Sigmoid colon (tissue), 7 donors: ENCODE measurements around the gene PRTFDC1. TPM values are rescaled to one million over a fixed set of nuclear protein-coding genes. Genes with fewer than 3 reads are reported as not detected.
A peak's percentile ranks its signal among the peaks of the same experiment; 100 is the strongest.

Source experiments
- DNase-seq: peaks from one replicate; pipeline ENCODE4 v3.0.0-alpha.2; 2019
- H3K27ac ChIP-seq, 4 donors: fragments of 200-600 bp; sonication (generic); one replicate each; pipeline ENCODE4 v1.5.1; 2016 to 2019; ENCODE audit warnings: mild to moderate bottlenecking in 1 of 4
- H3K27me3 ChIP-seq, 3 donors: fragments of 200-600 bp; sonication (generic); one replicate each; pipeline ENCODE4 v1.5.1; 2019; ENCODE audit warnings: mild to moderate bottlenecking in 1 of 3
- H3K36me3 ChIP-seq, 4 donors: fragments of 200-600 bp; sonication (generic); one replicate each; pipeline ENCODE4 v1.5.1; 2016 to 2019
- H3K4me1 ChIP-seq, 4 donors: fragments of 200-600 bp; sonication (generic); one replicate each; pipeline ENCODE4 v1.5.1; 2017 to 2019
- H3K4me3 ChIP-seq, 4 donors: fragments of 200-600 bp; sonication (generic); one replicate each; pipeline ENCODE4 v1.5.1; 2017 to 2019; ENCODE audit warnings: mild to moderate bottlenecking in 2 of 4, moderate library complexity in 1 of 4
- H3K9me3 ChIP-seq, 4 donors: fragments of 200-600 bp in 3 of 4; sonication (generic) in 3 of 4; one replicate each; pipeline versions ENCODE4 v1.5.1 to v1.6.1; 2013 to 2019
- CTCF ChIP-seq, 4 experiments: fragments of 450-650 bp in 3 of 4; fragments of 200-600 bp in 1 of 4; IDR thresholded peaks; one replicate each; pipeline ENCODE4 v1.5.1; 2016 to 2019; ENCODE audit warnings: antibody characterized with exemption in 4 of 4, mild to moderate bottlenecking in 3 of 4, moderate library complexity in 2 of 4
- EP300 ChIP-seq, 4 donors: sonication (generic); formaldehyde crosslinking; IDR thresholded peaks; one replicate each; pipeline ENCODE4 v1.6.1; 2017; ENCODE audit warnings: antibody characterized with exemption in 4 of 4
- POLR2A ChIP-seq, 2 donors: fragments of 450-650 bp; IDR thresholded peaks; one replicate each; pipeline ENCODE4 v1.6.1; 2016; ENCODE audit warnings: antibody characterized with exemption in 2 of 2, mild to moderate bottlenecking in 2 of 2, moderate library complexity in 2 of 2
- POLR2AphosphoS5 ChIP-seq, 4 donors: sonication (generic); formaldehyde crosslinking; IDR thresholded peaks; one replicate each; pipeline ENCODE4 v1.6.1; 2017; ENCODE audit warnings: antibody characterized with exemption in 4 of 4
- WGBS, 2 donors: extraction: QIAGEN DNeasy Blood & Tissue Kit; methylation state at CpG; one replicate each; pipeline ENCODE4 v1.1.7; 2013; 5-methylcytosine and 5-hydroxymethylcytosine counted together
- intact Hi-C: fragments of 100-400 bp; cut with DNase I; formaldehyde crosslinking; loops from one replicate; pipeline ENCODE4 v1.15.1; 2023
- polyA plus RNA-seq, 3 donors: library from polyadenylated mRNA; stranded (reverse); fragments of 200-250 nt; gene quantifications; one replicate each; pipeline ENCODE4 v1.2.3, GENCODE V29; 2013
- total RNA-seq, 4 donors: library from RNA; depleted of rRNA; stranded (reverse); fragments of >200 nt; gene quantifications; one replicate each; pipeline ENCODE4 v1.1.0, GENCODE V29; 2016
- donor health status: healthy with polysubstance abuse.
- donor health status: Bipolar disorder and iron deficiency.
- donor health status: healthy.

The PRTFDC1 gene
- total and polyA plus RNA-seq, 7 donors, result 6.0 to 17.2 (median 9.6) TPM

GRCh38 chr10:24953675-24954074, 1.3 kb upstream of the PRTFDC1 start:
- Histone ChIP-seq H3K4me3 (peak overlapping the region in 1 of 4 donors; percentile 69), H3K27me3 (no peaks in the 10 kb centered on the region), H3K9me3 (no peaks in the 10 kb centered on the region), H3K27ac (peak overlapping the region; percentile 74 to 87 (median 82)), H3K36me3 (no peaks in the 10 kb centered on the region), H3K4me1 (peaks cover 0 to 38% (median 29%) of the 10 kb centered on the region in 4 donors)
- no peak for DNase-seq
- 78 to 81% methylated on average over 11 of the region's 11 CpGs for WGBS, 2 donors
- intact Hi-C loops, result loop anchor here (5.0 to 10.0 kb wide), 3 partner anchors 64 to 309 kb away; partner anchors contain the start of genes ARHGAP21, ENKUR and THNSL1
- TF ChIP-seq EP300 (IDR thresholded peaks at IDR 0.05), result no peak

GRCh38 chr10:24952707-24953645, 570 bp upstream of the PRTFDC1 start:
- Histone ChIP-seq H3K9me3 (no peaks in the 10 kb centered on the region), H3K4me1 (peaks cover 0 to 31% (median 25%) of the 10 kb centered on the region in 4 donors), H3K27me3 (no peaks in the 10 kb centered on the region), H3K27ac (peak overlapping the region; percentile 74 to 87 (median 82)), H3K36me3 (no peaks in the 10 kb centered on the region), H3K4me3 (peak overlapping the region; percentile 50 to 78 (median 73))
- TF ChIP-seq POLR2AphosphoS5 (IDR thresholded peaks at IDR 0.05) (no peak), CTCF (IDR thresholded peaks at IDR 0.05) (peak in 1 of 4 experiments; percentile 42)
- intact Hi-C loops, result loop anchor here (5.0 to 10.0 kb wide), 3 partner anchors 64 to 308 kb away; partner anchors contain the start of genes ARHGAP21, ENKUR and THNSL1
- WGBS, 2 donors, result 2 to 8% methylated on average over 53 of the region's 53 CpGs
- peak; percentile 78 for DNase-seq

GRCh38 chr10:24951201-24952142, 934 bp downstream of the PRTFDC1 start:
- 23 to 51% methylated on average over 10 of the region's 10 CpGs for WGBS, 2 donors
- peak overlapping the region; percentile 50 to 78 (median 73) for H3K4me3 ChIP-seq

GRCh38 chr10:24950439-24950838, 2.0 kb downstream of the PRTFDC1 start:
- Histone ChIP-seq H3K9me3 (no peaks in the 10 kb centered on the region), H3K36me3 (no peaks in the 10 kb centered on the region), H3K4me1 (peaks cover 0 to 22% (median 17%) of the 10 kb centered on the region in 4 donors), H3K27me3 (no peaks in the 10 kb centered on the region), H3K4me3 (no peak overlapping the region), H3K27ac (no peak overlapping the region)
- TF ChIP-seq POLR2AphosphoS5 (IDR thresholded peaks at IDR 0.05), result no peak
- no peak for TF ChIP-seq POLR2A (IDR thresholded peaks at IDR 0.05)
- no peak for TF ChIP-seq CTCF (IDR thresholded peaks at IDR 0.05)
- no peak for TF ChIP-seq EP300 (IDR thresholded peaks at IDR 0.05)
- no peak for DNase-seq
- whole genome bisulfite sequencing, 2 donors, result 86 to 91% methylated on average over 5 of the region's 5 CpGs
- intact Hi-C loops, result loop anchor here (5.0 to 10.0 kb wide), 3 partner anchors 67 to 306 kb away; partner anchors contain the start of genes ARHGAP21, ENKUR and THNSL1

More at GRCh38 chr10:24951201-24952142, 934 bp downstream of the PRTFDC1 start:
- no peak for DNase-seq
- TF ChIP-seq POLR2AphosphoS5 (IDR thresholded peaks at IDR 0.05) (no peak), EP300 (IDR thresholded peaks at IDR 0.05) (no peak), POLR2A (IDR thresholded peaks at IDR 0.05) (no peak), CTCF (IDR thresholded peaks at IDR 0.05) (no peak)
- no peaks in the 10 kb centered on the region for H3K9me3 ChIP-seq
- peak overlapping the region; percentile 74 to 87 (median 82) for H3K27ac ChIP-seq
- no peaks in the 10 kb centered on the region for H3K27me3 ChIP-seq
- intact Hi-C loops, result loop anchor here (5.0 to 10.0 kb wide), 3 partner anchors 66 to 307 kb away; partner anchors contain the start of genes ARHGAP21, ENKUR and THNSL1
- H3K4me1 ChIP-seq, result peaks cover 0 to 22% (median 17%) of the 10 kb centered on the region in 4 donors
- H3K36me3 ChIP-seq, result no peaks in the 10 kb centered on the region
